ENCODE measurements around the gene JAML.

Gene JAML

GRCh38 chr11:118164885-118165284 lies 59.9 kb downstream of the JAML start:
- no peak for DNase-seq

GRCh38 chr11:118163494-118163893 lies 61.3 kb downstream of the JAML start:
- DNase-seq, result no peak

- no peak for DNase-seq
These were observed 62.0 kb downstream of the JAML start for GRCh38 chr11:118162846-118163245.

GRCh38 chr11:118161786-118162185 lies 63.0 kb downstream of the JAML start:
- DNase-seq, result no peak

GRCh38 chr11:118157186-118157895 lies 67.5 kb downstream of the JAML start:
- DNase-seq, result no peak

- peak in 1 of 2 experiments; percentile 19 for DNase-seq
These were observed 68.2 kb downstream of the JAML start for GRCh38 chr11:118156531-118157185.

- no peak for DNase-seq
These were observed 68.9 kb downstream of the JAML start for GRCh38 chr11:118155776-118156530.

GRCh38 chr11:118154641-118155040 lies 70.2 kb downstream of the JAML start:
- DNase-seq, result no peak

GRCh38 chr11:118153976-118154375 lies 70.8 kb downstream of the JAML start:
- DNase-seq, result no peak

- no peak for DNase-seq
These were observed 71.3 kb downstream of the JAML start for GRCh38 chr11:118153516-118153915.

GRCh38 chr11:118152552-118153471 lies 72.0 kb downstream of the JAML start, which contains the start of gene SCN4B:
TSS of gene SCN4B (minus strand) at chr11:118152823. CDS start at chr11:118152673, 150 bp downstream.
- peak; percentile 24 to 34 for DNase-seq

GRCh38 chr11:118152020-118152551 lies 72.7 kb downstream of the JAML start:
- no peak for DNase-seq

GRCh38 chr11:118151431-118151830 lies 73.4 kb downstream of the JAML start:
- DNase-seq, result no peak

- DNase-seq, result no peak
These were observed 75.3 kb downstream of the JAML start for GRCh38 chr11:118149493-118149892.

- no peak for DNase-seq
These were observed 76.0 kb downstream of the JAML start for GRCh38 chr11:118148856-118149255.

- DNase-seq, result no peak
These were observed 76.6 kb downstream of the JAML start for GRCh38 chr11:118148240-118148639.

- no peak for DNase-seq
These were observed 77.3 kb downstream of the JAML start for GRCh38 chr11:118147502-118147901.

GRCh38 chr11:118146554-118146953 lies 78.3 kb downstream of the JAML start:
- DNase-seq, result no peak

- peak; percentile 95 to 96 for DNase-seq
These were observed 79.3 kb downstream of the JAML start for GRCh38 chr11:118145285-118146227.

GRCh38 chr11:118144301-118145268 lies 80.2 kb downstream of the JAML start:
- DNase-seq, result no peak

Data from activated CD4-positive, alpha-beta T cell treated with anti-CD3 and anti-CD28 coated beads, Interleukin-2, amount 50 U/mL, for 48 hours (primary cell).